ENCODE measurements around the gene CCDC85A.

Gene CCDC85A

GRCh38 chr2:56309626-56310170 lies 125.9 kb downstream of the CCDC85A start:
- DNase-seq (ENCODE audit: low spot score), result no peak

GRCh38 chr2:56313500-56313921 lies 129.7 kb downstream of the CCDC85A start:
- no peak for DNase-seq (ENCODE audit: low spot score)

- DNase-seq (ENCODE audit: low spot score), result no peak
Observed at GRCh38 chr2:56314371-56314770, 130.6 kb downstream of the CCDC85A start.

- DNase-seq (ENCODE audit: low spot score), result no peak
Observed at GRCh38 chr2:56314796-56315195, 131.0 kb downstream of the CCDC85A start.

- DNase-seq (ENCODE audit: low spot score), result no peak
Observed at GRCh38 chr2:56315376-56315775, 131.6 kb downstream of the CCDC85A start.

- no peak for DNase-seq (ENCODE audit: low spot score)
Observed at GRCh38 chr2:56316011-56316410, 132.2 kb downstream of the CCDC85A start.

- DNase-seq (ENCODE audit: low spot score), result no peak
Observed at GRCh38 chr2:56318147-56318546, 134.4 kb downstream of the CCDC85A start.

GRCh38 chr2:56325661-56326345 lies 142.0 kb downstream of the CCDC85A start:
- no peak for DNase-seq (ENCODE audit: low spot score)

- DNase-seq (ENCODE audit: low spot score), result no peak
Observed at GRCh38 chr2:56326346-56326741, 142.6 kb downstream of the CCDC85A start.

GRCh38 chr2:56331810-56332209 lies 148.0 kb downstream of the CCDC85A start:
- DNase-seq (ENCODE audit: low spot score), result no peak

- no peak for DNase-seq (ENCODE audit: low spot score)
Observed at GRCh38 chr2:56333812-56334485, 150.2 kb downstream of the CCDC85A start.

GRCh38 chr2:56334622-56335021 lies 150.8 kb downstream of the CCDC85A start:
- no peak for DNase-seq (ENCODE audit: low spot score)

- DNase-seq (ENCODE audit: low spot score), result no peak
Observed at GRCh38 chr2:56335101-56335500, 151.3 kb downstream of the CCDC85A start.

GRCh38 chr2:56337342-56337741 lies 153.6 kb downstream of the CCDC85A start:
- no peak for DNase-seq (ENCODE audit: low spot score)

- no peak for DNase-seq (ENCODE audit: low spot score)
Observed at GRCh38 chr2:56338232-56338631, 154.4 kb downstream of the CCDC85A start.

- no peak for DNase-seq (ENCODE audit: low spot score)
Observed at GRCh38 chr2:56344771-56345170, 161.0 kb downstream of the CCDC85A start.

GRCh38 chr2:56347881-56348280 lies 164.1 kb downstream of the CCDC85A start:
- no peak for DNase-seq (ENCODE audit: low spot score)

GRCh38 chr2:56348392-56349210 lies 164.8 kb downstream of the CCDC85A start:
- DNase-seq (ENCODE audit: low spot score), result no peak

- no peak for DNase-seq (ENCODE audit: low spot score)
Observed at GRCh38 chr2:56357655-56358295, 174.0 kb downstream of the CCDC85A start.

- no peak for DNase-seq (ENCODE audit: low spot score)
Observed at GRCh38 chr2:56361844-56362243, 178.1 kb downstream of the CCDC85A start.

- DNase-seq (ENCODE audit: low spot score), result no peak
Observed at GRCh38 chr2:56364902-56365301, 181.1 kb downstream of the CCDC85A start.

- DNase-seq (ENCODE audit: low spot score), result no peak
Observed at GRCh38 chr2:56369316-56369715, 185.5 kb downstream of the CCDC85A start.
